Neural crest cell (in vitro differentiated cells): Measurements from ENCODE around the gene KLHL1. TPM values are rescaled to one million over a fixed set of nuclear protein-coding genes. Genes with fewer than 3 reads are reported as not detected.

Experiments used
- DNase-seq: peaks from one replicate; pipeline ENCODE4 v3.0.0; 2021; ENCODE audit warnings: low read depth, mixed read lengths, low spot score
- H3K27ac Mint-ChIP-seq: one replicate; pipeline ENCODE4 v1.8.0; 2021; ENCODE audit warnings: mild to moderate bottlenecking, mixed read lengths; ENCODE audit not compliant: unreplicated experiment
- H3K27me3 Mint-ChIP-seq: 2 replicates; pipeline ENCODE4 v1.8.0; 2021; ENCODE audit warnings: low read depth, mild to moderate bottlenecking, mixed read lengths
- H3K36me3 Mint-ChIP-seq: 2 replicates; pipeline ENCODE4 v1.8.0; 2021; ENCODE audit warnings: low read depth, mild to moderate bottlenecking, mixed read lengths
- H3K4me1 Mint-ChIP-seq: 2 replicates; pipeline ENCODE4 v1.8.0; 2021; ENCODE audit warnings: mixed read lengths
- H3K4me3 Mint-ChIP-seq: one replicate; pipeline ENCODE4 v1.8.0; 2021; ENCODE audit warnings: mild to moderate bottlenecking, mixed read lengths
- H3K9me3 Mint-ChIP-seq: 2 replicates; pipeline ENCODE4 v1.8.0; 2021; ENCODE audit warnings: mixed read lengths
- CTCF ChIP-seq: fragments of 200-600 bp; sonication (generic); conservative IDR thresholded peaks from 2 replicates; pipeline ENCODE4 v1.5.0; 2021; ENCODE audit warnings: antibody characterized with exemption, mild to moderate bottlenecking
- total RNA-seq: library from RNA; stranded (reverse); gene quantifications from 2 replicates; pipeline ENCODE4 v1.2.1, GENCODE V29; 2021

The KLHL1 gene
- total RNA-seq, 1 donor from 2014 or later: 0.23 TPM

GRCh38 chr13:69959046-69959445 is 149.2 kb downstream of the KLHL1 start:
- Mint-ChIP-seq H3K27ac (no peak overlapping the region), H3K9me3 (no peaks in the 10 kb centered on the region), H3K4me1 (no peaks in the 10 kb centered on the region), H3K27me3 (no peaks in the 10 kb centered on the region), H3K4me3 (no peak overlapping the region), H3K36me3 (no peaks in the 10 kb centered on the region)
- no peak for TF ChIP-seq CTCF
- DNase-seq: no peak

DNA sequence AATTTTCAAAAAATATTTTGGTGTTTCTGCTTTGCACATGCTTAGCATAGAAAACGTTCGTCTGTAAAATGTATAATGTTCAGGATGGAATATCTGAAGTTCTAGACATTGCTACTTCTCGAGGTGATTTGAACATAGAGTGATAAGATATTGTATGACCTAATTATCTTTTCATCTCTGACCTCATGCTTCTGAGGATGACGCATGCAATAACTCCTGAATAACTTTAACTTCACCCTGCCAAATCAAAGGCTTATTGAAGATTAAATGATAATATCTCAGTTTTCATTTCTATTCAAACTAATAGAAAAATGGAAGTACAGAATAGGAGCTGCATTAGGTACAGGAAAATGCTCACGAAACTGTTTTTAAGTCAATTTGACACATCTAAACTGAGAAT is 151.4 kb downstream of the KLHL1 start:
- H3K9me3 Mint-ChIP-seq: no peaks in the 10 kb centered on the region
- no peak overlapping the region for H3K27ac Mint-ChIP-seq
- TF ChIP-seq CTCF: no peak
- no peaks in the 10 kb centered on the region for H3K27me3 Mint-ChIP-seq
- H3K4me3 Mint-ChIP-seq: no peak overlapping the region
- H3K36me3 Mint-ChIP-seq: no peaks in the 10 kb centered on the region
- H3K4me1 Mint-ChIP-seq: no peaks in the 10 kb centered on the region
- DNase-seq: no peak

DNA sequence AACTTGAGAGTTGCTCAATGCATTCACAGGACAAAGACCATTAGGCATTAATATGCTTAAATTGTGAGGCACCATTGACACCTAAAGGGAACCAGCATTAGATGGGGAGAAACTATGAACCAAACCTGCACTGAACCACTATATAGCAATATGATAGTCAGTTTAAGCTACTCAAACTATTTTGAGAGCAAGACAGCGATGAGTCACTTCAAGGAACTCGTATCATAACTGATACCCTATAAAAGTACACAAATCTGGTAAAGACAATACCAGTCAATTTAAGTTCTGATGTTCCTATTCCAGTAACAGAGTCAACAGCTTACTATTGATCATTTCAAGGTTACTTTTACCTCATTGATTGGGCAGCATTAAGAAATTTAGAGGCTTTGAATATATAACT is 151.9 kb downstream of the KLHL1 start:
- no peak for TF ChIP-seq CTCF
- no peak overlapping the region for H3K4me3 Mint-ChIP-seq
- H3K4me1 Mint-ChIP-seq: no peaks in the 10 kb centered on the region
- no peaks in the 10 kb centered on the region for H3K9me3 Mint-ChIP-seq
- no peaks in the 10 kb centered on the region for H3K36me3 Mint-ChIP-seq
- DNase-seq: no peak
- no peaks in the 10 kb centered on the region for H3K27me3 Mint-ChIP-seq
- H3K27ac Mint-ChIP-seq: no peak overlapping the region

GRCh38 chr13:69955271-69955670 is 153.0 kb downstream of the KLHL1 start:
- Mint-ChIP-seq H3K4me3 (no peak overlapping the region), H3K4me1 (no peaks in the 10 kb centered on the region), H3K27ac (no peak overlapping the region), H3K9me3 (no peaks in the 10 kb centered on the region), H3K36me3 (no peaks in the 10 kb centered on the region), H3K27me3 (no peaks in the 10 kb centered on the region)
- DNase-seq: no peak
- TF ChIP-seq CTCF: no peak

DNA sequence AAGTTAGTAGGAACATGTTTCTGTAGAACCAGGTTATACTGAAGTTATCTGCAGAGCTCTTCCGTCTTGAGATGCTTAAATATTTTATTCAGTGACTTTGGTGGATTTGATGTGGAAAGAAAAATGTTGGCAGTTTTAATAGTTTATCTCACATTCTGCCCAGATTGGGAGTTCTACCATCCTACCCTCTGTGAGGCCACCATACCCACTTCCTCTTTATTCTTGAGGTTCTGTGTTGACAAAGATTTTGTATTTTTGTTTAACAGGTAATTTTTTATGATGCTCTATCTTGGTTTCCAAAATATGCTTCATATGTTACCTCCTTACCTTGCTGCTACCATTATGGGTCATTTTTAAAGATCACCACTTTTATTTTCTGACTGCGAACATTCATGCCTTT is 156.8 kb downstream of the KLHL1 start:
- no peak for TF ChIP-seq CTCF
- no peak for DNase-seq
- Mint-ChIP-seq H3K27me3 (no peaks in the 10 kb centered on the region), H3K9me3 (no peaks in the 10 kb centered on the region), H3K27ac (no peak overlapping the region), H3K36me3 (no peaks in the 10 kb centered on the region), H3K4me3 (no peak overlapping the region), H3K4me1 (no peaks in the 10 kb centered on the region)

- no peak for TF ChIP-seq CTCF
- Mint-ChIP-seq H3K9me3 (peaks cover 2% of the 10 kb centered on the region), H3K36me3 (no peaks in the 10 kb centered on the region), H3K4me1 (no peaks in the 10 kb centered on the region), H3K4me3 (no peak overlapping the region), H3K27ac (no peak overlapping the region), H3K27me3 (no peaks in the 10 kb centered on the region)
- no peak for DNase-seq
Observed at GRCh38 chr13:69950160-69950559, 158.1 kb downstream of the KLHL1 start.
